Dendritic cell treated with granulocyte-macrophage colony-stimulating factor and Interleukin-4, amounts not matched to agents 40 ng/mL and 50 ng/mL, for 4 days (primary cell): ENCODE results near the gene PPP2R5C.
"Not testable (repeated sequence)": the region's sequence is repeated elsewhere in the genome, so short reads cannot be mapped to it uniquely, and the experiment has no call there.

Experiments used
- H3K27ac Mint-ChIP-seq: one replicate; pipeline ENCODE4 v1.8.0; 2022; ENCODE audit warnings: mild to moderate bottlenecking, mixed read lengths
- H3K27me3 Mint-ChIP-seq: one replicate; pipeline ENCODE4 v1.8.0; 2022; ENCODE audit warnings: mild to moderate bottlenecking, mixed read lengths
- H3K36me3 Mint-ChIP-seq: one replicate; pipeline ENCODE4 v1.8.0; 2022; ENCODE audit warnings: low read depth, mixed read lengths
- H3K4me1 Mint-ChIP-seq: one replicate; pipeline ENCODE4 v1.8.0; 2022; ENCODE audit warnings: low read depth, mixed read lengths
- H3K4me3 Mint-ChIP-seq: one replicate; pipeline ENCODE4 v1.8.0; 2022; ENCODE audit warnings: mild to moderate bottlenecking, moderate library complexity, mixed read lengths
- H3K9me3 Mint-ChIP-seq: one replicate; pipeline ENCODE4 v1.8.0; 2022; ENCODE audit warnings: mixed read lengths
- intact Hi-C: fragments of 100-400 bp; cut with micrococcal nuclease; formaldehyde crosslinking; loops from one replicate; pipeline ENCODE4 v1.15.0; 2022

Gene PPP2R5C

GRCh38 chr14:101791919-101792572 is 30.5 kb downstream of the PPP2R5C start:
- H3K36me3 Mint-ChIP-seq = peaks cover 11% of the 10 kb centered on the region
- peaks cover 16% of the 10 kb centered on the region for H3K4me1 Mint-ChIP-seq
- no peaks in the 10 kb centered on the region for H3K27me3 Mint-ChIP-seq
- H3K9me3 Mint-ChIP-seq = peaks cover 11% of the 10 kb centered on the region
- H3K4me3 Mint-ChIP-seq = no peak overlapping the region
- intact Hi-C loops = no loop called here
- peak overlapping the region; percentile 23 for H3K27ac Mint-ChIP-seq

GRCh38 chr14:101796016-101796415 is 34.5 kb downstream of the PPP2R5C start:
- H3K4me3 Mint-ChIP-seq = no peak overlapping the region
- H3K4me1 Mint-ChIP-seq = peaks cover 12% of the 10 kb centered on the region
- H3K27me3 Mint-ChIP-seq = peaks cover 6% of the 10 kb centered on the region
- peaks cover 21% of the 10 kb centered on the region for H3K36me3 Mint-ChIP-seq
- H3K27ac Mint-ChIP-seq = peak overlapping the region; percentile 19
- intact Hi-C loops = no loop called here
- H3K9me3 Mint-ChIP-seq = peaks cover 11% of the 10 kb centered on the region

GRCh38 chr14:101796479-101796878 is 35.0 kb downstream of the PPP2R5C start:
- Mint-ChIP-seq H3K27ac (no peak overlapping the region), H3K9me3 (peaks cover 11% of the 10 kb centered on the region), H3K27me3 (peaks cover 6% of the 10 kb centered on the region), H3K4me1 (peaks cover 12% of the 10 kb centered on the region), H3K4me3 (no peak overlapping the region), H3K36me3 (peaks cover 21% of the 10 kb centered on the region)
- intact Hi-C loops = no loop called here

GRCh38 chr14:101797856-101798255 is 36.3 kb downstream of the PPP2R5C start:
- Mint-ChIP-seq H3K4me1 (peaks cover under 1% of the 10 kb centered on the region), H3K36me3 (peaks cover 21% of the 10 kb centered on the region), H3K4me3 (no peak overlapping the region), H3K27ac (no peak overlapping the region), H3K9me3 (peaks cover 11% of the 10 kb centered on the region), H3K27me3 (peaks cover 6% of the 10 kb centered on the region)
- intact Hi-C loops = no loop called here

GRCh38 chr14:101804373-101804772 is 42.9 kb downstream of the PPP2R5C start:
- H3K36me3 Mint-ChIP-seq, intact Hi-C loops, H3K27me3 Mint-ChIP-seq, H3K4me3 Mint-ChIP-seq, H3K4me1 Mint-ChIP-seq, H3K9me3 Mint-ChIP-seq, H3K27ac Mint-ChIP-seq: not testable (repeated sequence)

- not testable (repeated sequence) for H3K27me3 Mint-ChIP-seq, H3K4me1 Mint-ChIP-seq
These were observed 44.7 kb downstream of the PPP2R5C start for GRCh38 chr14:101806252-101806651.

GRCh38 chr14:101808020-101808641 is 46.6 kb downstream of the PPP2R5C start:
- H3K4me3 Mint-ChIP-seq = no peak overlapping the region
- intact Hi-C loops = no loop called here
- H3K9me3 Mint-ChIP-seq = no peaks in the 10 kb centered on the region
- peaks cover 27% of the 10 kb centered on the region for H3K36me3 Mint-ChIP-seq
- H3K27me3 Mint-ChIP-seq = no peaks in the 10 kb centered on the region
- H3K4me1 Mint-ChIP-seq = peaks cover 21% of the 10 kb centered on the region
- peak overlapping the region; percentile 13 for H3K27ac Mint-ChIP-seq

More at GRCh38 chr14:101806252-101806651, 44.7 kb downstream of the PPP2R5C start:
- peaks cover 10% of the 10 kb centered on the region for H3K36me3 Mint-ChIP-seq
- H3K9me3 Mint-ChIP-seq, H3K27ac Mint-ChIP-seq, intact Hi-C loops, H3K4me3 Mint-ChIP-seq: not testable (repeated sequence)

- intact Hi-C loops = loop anchor here (1.0 kb wide), 1 partner anchor 67 kb away; no protein-coding TSS in a partner anchor
- Mint-ChIP-seq H3K27me3 (no peaks in the 10 kb centered on the region), H3K4me1 (peaks cover 30% of the 10 kb centered on the region)
These were observed 47.6 kb downstream of the PPP2R5C start for GRCh38 chr14:101808894-101809670.

GRCh38 chr14:101809671-101810514 is 48.4 kb downstream of the PPP2R5C start:
- peak overlapping the region; percentile 99 for H3K27ac Mint-ChIP-seq
- H3K27me3 Mint-ChIP-seq = no peaks in the 10 kb centered on the region
- H3K9me3 Mint-ChIP-seq = no peaks in the 10 kb centered on the region
- peaks cover 39% of the 10 kb centered on the region for H3K36me3 Mint-ChIP-seq
- peak overlapping the region; percentile 88 for H3K4me3 Mint-ChIP-seq
- peaks cover 38% of the 10 kb centered on the region for H3K4me1 Mint-ChIP-seq
- intact Hi-C loops = loop anchor here (1.0 kb wide), 2 partner anchors 14 to 66 kb away; no protein-coding TSS in a partner anchor

More at GRCh38 chr14:101808894-101809670, 47.6 kb downstream of the PPP2R5C start:
- Mint-ChIP-seq H3K4me3 (peak overlapping the region; percentile 88), H3K27ac (peak overlapping the region; percentile 99), H3K36me3 (peaks cover 31% of the 10 kb centered on the region), H3K9me3 (no peaks in the 10 kb centered on the region)

GRCh38 chr14:101810897-101811621 is 49.5 kb downstream of the PPP2R5C start:
- Mint-ChIP-seq H3K27ac (peak overlapping the region; percentile 99), H3K4me1 (peaks cover 43% of the 10 kb centered on the region), H3K4me3 (peak overlapping the region; percentile 88), H3K36me3 (peaks cover 51% of the 10 kb centered on the region), H3K27me3 (no peaks in the 10 kb centered on the region), H3K9me3 (no peaks in the 10 kb centered on the region)
- intact Hi-C loops = loop anchor here (1.0 kb wide), 2 partner anchors 10 to 13 kb away; no protein-coding TSS in a partner anchor

GRCh38 chr14:101812071-101812470 is 50.6 kb downstream of the PPP2R5C start:
- H3K36me3 Mint-ChIP-seq = peaks cover 58% of the 10 kb centered on the region
- H3K9me3 Mint-ChIP-seq = no peaks in the 10 kb centered on the region
- H3K27ac Mint-ChIP-seq = peak overlapping the region; percentile 55
- intact Hi-C loops = no loop called here
- peaks cover 50% of the 10 kb centered on the region for H3K4me1 Mint-ChIP-seq
- no peaks in the 10 kb centered on the region for H3K27me3 Mint-ChIP-seq
- H3K4me3 Mint-ChIP-seq = no peak overlapping the region

- Mint-ChIP-seq H3K9me3 (no peaks in the 10 kb centered on the region), H3K27me3 (no peaks in the 10 kb centered on the region), H3K4me3 (no peak overlapping the region), H3K4me1 (peaks cover 57% of the 10 kb centered on the region), H3K36me3 (peaks cover 65% of the 10 kb centered on the region), H3K27ac (peak overlapping the region; percentile 41)
- intact Hi-C loops = no loop called here
These were observed 51.8 kb downstream of the PPP2R5C start for GRCh38 chr14:101813171-101813759.
